ENCODE results near the gene LAMA2. TPM values are rescaled to one million over a fixed set of nuclear protein-coding genes. Genes with fewer than 3 reads are reported as not detected.

Gene LAMA2
- total RNA-seq, 3 donors from 2014 or later, result 116 to 293 (median 118) TPM

DNA sequence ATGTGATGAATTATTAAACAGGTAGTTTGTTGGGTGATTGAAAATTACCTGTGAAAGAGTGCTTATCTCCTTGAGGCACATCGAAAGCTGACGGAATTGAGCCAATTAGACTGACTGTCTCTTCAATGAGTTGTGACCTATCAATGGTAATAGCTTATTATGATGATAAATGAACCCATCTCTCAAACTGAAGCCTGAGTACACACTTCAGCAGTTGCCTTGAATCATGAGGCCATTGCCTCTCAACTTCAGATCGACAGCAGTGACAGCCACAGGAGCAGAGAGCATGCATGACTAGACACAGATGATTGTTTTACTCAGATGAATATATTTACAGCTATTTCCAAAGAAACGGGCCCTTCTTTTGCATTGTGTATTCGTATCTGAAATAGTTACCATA is 323.9 kb downstream of the LAMA2 start:
- no peaks in the 10 kb centered on the region for H3K4me1 ChIP-seq

DNA sequence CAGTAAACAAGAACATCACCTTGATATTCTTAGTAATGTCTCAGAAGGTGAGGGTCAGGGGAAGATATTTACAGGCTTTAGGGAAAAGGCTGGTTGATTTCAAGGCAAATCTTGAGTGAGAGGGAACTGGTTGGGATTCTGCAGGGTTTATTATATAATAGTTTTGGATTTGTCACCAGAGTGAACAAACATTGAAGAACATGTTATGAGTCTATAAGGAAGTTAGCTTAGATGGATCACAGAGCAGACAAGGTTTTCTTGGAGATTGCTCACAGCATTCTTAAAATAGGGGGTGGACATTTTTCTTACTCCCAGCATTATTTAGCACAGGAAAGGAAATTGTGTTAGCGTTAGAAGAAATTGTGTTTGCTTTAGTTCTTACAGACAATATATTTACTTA is 324.9 kb downstream of the LAMA2 start:
- no peaks in the 10 kb centered on the region for H3K4me1 ChIP-seq
- H3K27ac ChIP-seq, result no peak overlapping the region
- no peak overlapping the region for H3K4me3 ChIP-seq
- intact Hi-C loops (cut with DNase I; ENCODE audit: low total_unique reads), result no loop called here
- TF ChIP-seq POLR2A (IDR thresholded peaks at IDR 0.05), result no peak
- TF ChIP-seq, protein P1, sequence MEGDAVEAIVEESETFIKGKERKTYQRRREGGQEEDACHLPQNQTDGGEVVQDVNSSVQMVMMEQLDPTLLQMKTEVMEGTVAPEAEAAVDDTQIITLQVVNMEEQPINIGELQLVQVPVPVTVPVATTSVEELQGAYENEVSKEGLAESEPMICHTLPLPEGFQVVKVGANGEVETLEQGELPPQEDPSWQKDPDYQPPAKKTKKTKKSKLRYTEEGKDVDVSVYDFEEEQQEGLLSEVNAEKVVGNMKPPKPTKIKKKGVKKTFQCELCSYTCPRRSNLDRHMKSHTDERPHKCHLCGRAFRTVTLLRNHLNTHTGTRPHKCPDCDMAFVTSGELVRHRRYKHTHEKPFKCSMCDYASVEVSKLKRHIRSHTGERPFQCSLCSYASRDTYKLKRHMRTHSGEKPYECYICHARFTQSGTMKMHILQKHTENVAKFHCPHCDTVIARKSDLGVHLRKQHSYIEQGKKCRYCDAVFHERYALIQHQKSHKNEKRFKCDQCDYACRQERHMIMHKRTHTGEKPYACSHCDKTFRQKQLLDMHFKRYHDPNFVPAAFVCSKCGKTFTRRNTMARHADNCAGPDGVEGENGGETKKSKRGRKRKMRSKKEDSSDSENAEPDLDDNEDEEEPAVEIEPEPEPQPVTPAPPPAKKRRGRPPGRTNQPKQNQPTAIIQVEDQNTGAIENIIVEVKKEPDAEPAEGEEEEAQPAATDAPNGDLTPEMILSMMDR (IDR thresholded peaks at IDR 0.05), result no peak
- H3K9me3 ChIP-seq, result no peaks in the 10 kb centered on the region
- DNase-seq (ENCODE audit: low spot score in 2 of 2), result no peak
- H3K36me3 ChIP-seq, result no peaks in the 10 kb centered on the region
- no peaks in the 10 kb centered on the region for H3K27me3 ChIP-seq

More for the DNA sequence above, 323.9 kb downstream of the LAMA2 start:
- no peaks in the 10 kb centered on the region for H3K27me3 ChIP-seq
- DNase-seq (ENCODE audit: low spot score in 2 of 2), result no peak
- intact Hi-C loops (cut with DNase I; ENCODE audit: low total_unique reads), result no loop called here
- TF ChIP-seq, protein P1 (IDR thresholded peaks at IDR 0.05), result no peak
- TF ChIP-seq POLR2AphosphoS5 (IDR thresholded peaks at IDR 0.05) (no peak), POLR2A (IDR thresholded peaks at IDR 0.05) (no peak)
- no peak overlapping the region for H3K4me3 ChIP-seq
- no peaks in the 10 kb centered on the region for H3K36me3 ChIP-seq
- H3K9me3 ChIP-seq, result no peaks in the 10 kb centered on the region
- H3K27ac ChIP-seq, result no peak overlapping the region

DNA sequence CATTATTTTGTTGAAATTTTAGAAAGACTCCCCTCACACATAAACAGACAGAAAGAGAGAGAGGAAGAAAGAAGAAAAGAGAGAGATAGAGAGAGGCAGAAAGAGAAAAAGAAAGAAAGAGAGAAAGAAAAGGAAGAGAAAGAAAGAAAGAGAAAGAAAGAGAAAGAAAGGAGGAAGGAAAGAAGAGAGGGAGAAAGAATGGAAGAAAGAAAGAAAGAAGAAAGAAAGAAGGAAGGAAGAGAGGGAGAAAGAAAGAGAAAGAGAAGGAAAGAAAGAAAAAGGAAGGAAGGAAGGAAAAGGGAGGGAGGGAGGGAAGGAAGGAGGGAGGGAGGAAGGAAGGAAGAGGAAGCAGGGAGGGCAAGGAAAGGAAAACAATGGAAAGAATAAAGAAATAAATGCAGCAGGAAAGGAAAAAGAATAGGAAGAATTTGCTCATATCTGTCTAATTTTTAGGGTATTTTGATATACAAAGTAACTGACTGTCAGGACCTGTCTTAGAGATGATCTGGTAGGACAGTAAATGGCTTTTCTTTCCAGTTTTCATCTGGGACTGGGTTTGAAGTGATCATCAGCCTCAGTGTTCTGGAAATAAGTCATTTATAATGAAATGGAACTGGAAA is 325.6 kb downstream of the LAMA2 start:
- TF ChIP-seq, protein P1 (IDR thresholded peaks at IDR 0.05), result no peak
- TF ChIP-seq POLR2AphosphoS5 (IDR thresholded peaks at IDR 0.05) (no peak), POLR2A (IDR thresholded peaks at IDR 0.05) (no peak)

DNA sequence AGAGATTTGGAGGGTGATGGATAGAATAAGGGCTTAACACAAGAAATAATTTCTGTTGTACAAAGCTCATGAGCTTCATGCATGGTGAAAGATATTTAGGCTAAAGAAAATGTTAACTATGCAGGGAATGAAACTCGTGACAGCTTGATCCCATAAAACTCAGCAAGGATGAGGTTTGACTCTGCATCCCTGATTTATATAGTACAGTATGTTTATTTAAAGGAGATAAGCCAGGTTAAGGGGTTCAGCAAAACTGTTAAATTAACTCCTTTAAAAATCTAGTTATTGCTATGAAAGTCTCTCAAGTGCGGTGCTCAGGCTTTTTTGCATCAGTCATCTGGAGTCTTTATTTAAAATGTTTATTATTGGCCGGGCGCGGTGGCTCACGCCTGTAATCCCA is 326.4 kb downstream of the LAMA2 start:
- H3K27ac ChIP-seq, result no peak overlapping the region
- no peak for DNase-seq (ENCODE audit: low spot score in 2 of 2)
- intact Hi-C loops (cut with DNase I; ENCODE audit: low total_unique reads), result no loop called here
- H3K4me3 ChIP-seq, result no peak overlapping the region
- H3K9me3 ChIP-seq, result no peaks in the 10 kb centered on the region
- no peaks in the 10 kb centered on the region for H3K36me3 ChIP-seq
- no peaks in the 10 kb centered on the region for H3K27me3 ChIP-seq
- TF ChIP-seq, protein P1 (IDR thresholded peaks at IDR 0.05), result no peak
- TF ChIP-seq POLR2A (IDR thresholded peaks at IDR 0.05) (no peak), POLR2AphosphoS5 (IDR thresholded peaks at IDR 0.05) (no peak)
- no peaks in the 10 kb centered on the region for H3K4me1 ChIP-seq

More for the DNA sequence above, 325.6 kb downstream of the LAMA2 start:
- DNase-seq (ENCODE audit: low spot score in 2 of 2), result no peak
- no peaks in the 10 kb centered on the region for H3K36me3 ChIP-seq
- no peaks in the 10 kb centered on the region for H3K9me3 ChIP-seq
- peak overlapping the region in 1 of 2 donors; percentile 9 for H3K27ac ChIP-seq
- H3K4me3 ChIP-seq, result no peak overlapping the region
- no peaks in the 10 kb centered on the region for H3K27me3 ChIP-seq
- H3K4me1 ChIP-seq, result no peaks in the 10 kb centered on the region
- intact Hi-C loops (cut with DNase I; ENCODE audit: low total_unique reads), result no loop called here

DNA sequence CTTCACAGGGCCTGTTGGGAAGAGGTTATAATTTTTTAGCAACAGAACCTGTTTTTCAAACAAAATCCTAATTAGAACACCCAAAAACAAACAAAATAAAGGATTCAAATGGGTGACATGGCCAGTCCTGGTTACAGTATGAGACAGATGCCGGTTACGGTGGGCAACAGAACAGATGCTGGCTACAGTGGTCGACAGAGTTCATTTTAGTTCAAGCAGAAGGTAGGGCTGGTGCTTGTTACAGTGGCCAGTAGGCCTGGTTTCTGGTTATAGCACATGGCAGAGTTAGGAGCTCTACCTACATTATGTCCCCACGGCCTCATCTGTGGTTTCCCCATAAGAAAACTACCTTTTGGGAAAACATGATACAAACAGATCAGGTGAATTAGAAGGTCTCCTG is 327.7 kb downstream of the LAMA2 start:
- Histone ChIP-seq H3K36me3 (no peaks in the 10 kb centered on the region), H3K27me3 (no peaks in the 10 kb centered on the region), H3K9me3 (no peaks in the 10 kb centered on the region), H3K27ac (no peak overlapping the region), H3K4me1 (no peaks in the 10 kb centered on the region), H3K4me3 (no peak overlapping the region)
- intact Hi-C loops (cut with DNase I; ENCODE audit: low total_unique reads), result no loop called here
- no peak for DNase-seq (ENCODE audit: low spot score in 2 of 2)
- TF ChIP-seq, protein P1 (IDR thresholded peaks at IDR 0.05), result no peak
- TF ChIP-seq POLR2AphosphoS5 (IDR thresholded peaks at IDR 0.05) (no peak), POLR2A (IDR thresholded peaks at IDR 0.05) (no peak)

Data from breast epithelium (tissue), 4 donors.